H1 (cell line): Measurements from ENCODE around the gene IL19. TPM values are rescaled to one million over a fixed set of nuclear protein-coding genes. Genes with fewer than 3 reads are reported as not detected.

Experiments used
- CTCF ChIA-PET: fragments of 300-600 bp; sonication (Branson Sonifier 250); formaldehyde crosslinking; loops from one replicate; lab custom pipeline; 2021; ENCODE audit not compliant: partially characterized antibody; lab: Charles Lee
- POLR2A ChIA-PET: fragments of 300-600 bp; sonication (Branson Sonifier 250); formaldehyde crosslinking; loops from one replicate; lab custom pipeline; 2021; ENCODE audit warnings: inconsistent platforms; ENCODE audit not compliant: partially characterized antibody; lab: Charles Lee
- DNase-seq, 2 experiments: peaks; one replicate each; pipeline versions ENCODE4 v3.0.0 to v3.0.0-alpha.2; 2010 to 2022; ENCODE audit warnings: low spot score in 2 of 2, low read depth in 1 of 2, mixed read lengths in 1 of 2
- FAIRE-seq: peaks from 2 replicates; lab custom pipeline; 2011; peaks lifted over from hg19 to GRCh38; lab: Jason Lieb, UNC
- H2AFZ ChIP-seq: 2 replicates; pipeline ENCODE4 v1.8.1; 2012; ENCODE audit warnings: low read length, inconsistent platforms
- H2AK5ac ChIP-seq: 2 replicates; pipeline ENCODE4 v1.6.1; 2013; ENCODE audit warnings: low read depth, low read length
- H2BK120ac ChIP-seq: replicated peaks from 2 replicates; pipeline ENCODE3; 2013; ENCODE audit warnings: low read depth, low read length, inconsistent platforms
- H2BK12ac ChIP-seq: 2 replicates; pipeline ENCODE4 v1.6.1; 2013; ENCODE audit warnings: low read depth, low read length
- H2BK15ac ChIP-seq: 2 replicates; pipeline ENCODE4 v1.6.1; 2013; ENCODE audit warnings: low read length
- H2BK20ac ChIP-seq: 2 replicates; pipeline ENCODE4 v1.6.1; 2013; ENCODE audit warnings: low read length
- H2BK5ac ChIP-seq: 2 replicates; pipeline ENCODE4 v1.6.1; 2013; ENCODE audit warnings: low read depth, low read length
- H3K14ac ChIP-seq: 2 replicates; pipeline ENCODE4 v1.6.1; 2013; ENCODE audit warnings: inconsistent platforms; ENCODE audit not compliant: insufficient read length
- H3K18ac ChIP-seq: 2 replicates; pipeline ENCODE4 v1.6.1; 2013; ENCODE audit warnings: low read length; ENCODE audit errors: extremely low read depth
- H3K23ac ChIP-seq: 2 replicates; pipeline ENCODE4 v1.6.1; 2013; ENCODE audit warnings: inconsistent platforms; ENCODE audit not compliant: insufficient read length
- H3K23me2 ChIP-seq: 2 replicates; pipeline ENCODE4 v1.6.1; 2013; ENCODE audit warnings: low read depth, low read length
- H3K27ac ChIP-seq: 2 replicates; pipeline ENCODE4 v1.6.1; 2011; ENCODE audit warnings: low read depth, low read length, inconsistent platforms
- H3K27me3 ChIP-seq, 4 experiments: replicated peaks in 1 of 4; 1 replicate in 1 of 4; 2 replicates in 3 of 4; pipeline versions ENCODE4 v1.6.1 to v1.8.1; 2011 to 2013; ENCODE audit warnings: low read length in 3 of 4, mild to moderate bottlenecking in 3 of 4, inconsistent platforms in 2 of 4, mixed read lengths in 2 of 4, moderate library complexity in 1 of 4; ENCODE audit not compliant: control insufficient read depth in 3 of 4, insufficient read depth in 3 of 4; ENCODE audit errors: extremely low read depth in 1 of 4
- H3K36me3 ChIP-seq, 4 experiments: 2 replicates each; pipeline versions ENCODE4 v1.6.1 to v1.8.1; 2011 to 2013; ENCODE audit warnings: mild to moderate bottlenecking in 4 of 4, low read length in 3 of 4, moderate library complexity in 2 of 4, control low read depth in 1 of 4, inconsistent platforms in 1 of 4; ENCODE audit not compliant: insufficient read depth in 4 of 4, control insufficient read depth in 2 of 4
- H3K4ac ChIP-seq: replicated peaks from 2 replicates; pipeline ENCODE3; 2013; ENCODE audit warnings: low read length, low read depth, mixed read lengths, inconsistent platforms; ENCODE audit not compliant: insufficient read length
- H3K4me1 ChIP-seq, 4 experiments: replicated peaks in 1 of 4; 1 replicate in 1 of 4; 2 replicates in 3 of 4; pipeline versions ENCODE4 v1.6.1 to v1.8.1; 2011 to 2013; ENCODE audit warnings: low read length in 3 of 4, inconsistent platforms in 2 of 4, mixed read lengths in 1 of 4; ENCODE audit not compliant: insufficient read depth in 4 of 4, control insufficient read depth in 3 of 4
- H3K4me2 ChIP-seq, 2 experiments: 2 replicates each; pipeline versions ENCODE4 v1.6.1 to v1.8.1; 2011 to 2013; ENCODE audit warnings: low read depth in 2 of 2, low read length in 2 of 2, control low read depth in 1 of 2, inconsistent platforms in 1 of 2, mild to moderate bottlenecking in 1 of 2; ENCODE audit not compliant: insufficient read depth in 1 of 2
- H3K4me3 ChIP-seq, 4 experiments: fragments of 200-600, 300-600 bp in 1 of 4; sonication (generic), shearing (Covaris generic), sonication (Bioruptor Twin) in 1 of 4; 2 replicates each; pipeline versions ENCODE4 v1.5.1 to v1.8.1; 2011 to 2016; ENCODE audit warnings: low read length in 4 of 4, low read depth in 3 of 4, control low read depth in 2 of 4, inconsistent platforms in 2 of 4, mild to moderate bottlenecking in 2 of 4, mixed read lengths in 1 of 4, moderate library complexity in 1 of 4; ENCODE audit not compliant: insufficient read depth in 2 of 4; ENCODE audit errors: extremely low read depth in 1 of 4
- H3K56ac ChIP-seq: replicated peaks from 2 replicates; pipeline ENCODE3; 2013; ENCODE audit warnings: low read depth, mild to moderate bottlenecking, mixed read lengths, low read length, inconsistent platforms; ENCODE audit not compliant: insufficient read length
- H3K79me1 ChIP-seq: 2 replicates; pipeline ENCODE4 v1.6.1; 2013; ENCODE audit warnings: low read depth, low read length, control low read depth
- H3K79me2 ChIP-seq, 2 experiments: 2 replicates each; pipeline versions ENCODE4 v1.6.1 to v1.8.1; 2012 to 2013; ENCODE audit warnings: low read length in 2 of 2, mild to moderate bottlenecking in 2 of 2, inconsistent platforms in 1 of 2; ENCODE audit not compliant: insufficient read depth in 2 of 2, control insufficient read depth in 1 of 2
- H3K9ac ChIP-seq, 4 experiments: replicated peaks in 1 of 4; 1 replicate in 1 of 4; 2 replicates in 3 of 4; pipeline versions ENCODE4 v1.6.1 to v1.8.1; 2011 to 2013; ENCODE audit warnings: low read depth in 3 of 4, low read length in 3 of 4, control low read depth in 2 of 4, mild to moderate bottlenecking in 2 of 4, moderate library complexity in 2 of 4, inconsistent platforms in 1 of 4; ENCODE audit errors: extremely low read depth in 1 of 4
- H3K9me3 ChIP-seq, 2 experiments: 2 replicates each; pipeline versions ENCODE4 v1.6.1 to v1.8.1; 2012 to 2013; ENCODE audit warnings: mild to moderate bottlenecking in 2 of 2, moderate library complexity in 2 of 2, control low read depth in 1 of 2, inconsistent platforms in 1 of 2, low read depth in 1 of 2, low read length in 1 of 2, mixed read lengths in 1 of 2; ENCODE audit not compliant: insufficient read depth in 2 of 2
- H4K20me1 ChIP-seq, 2 experiments: replicated peaks in 1 of 2; 2 replicates each; pipeline versions ENCODE3 to v1.8.1; 2011 to 2013; ENCODE audit warnings: inconsistent platforms in 2 of 2, low read length in 2 of 2, mild to moderate bottlenecking in 1 of 2; ENCODE audit not compliant: insufficient read depth in 2 of 2, control insufficient read depth in 1 of 2
- H4K5ac ChIP-seq: 2 replicates; pipeline ENCODE4 v1.6.1; 2013; ENCODE audit warnings: low read length, low read depth, mixed read lengths, inconsistent platforms; ENCODE audit not compliant: insufficient read length
- H4K8ac ChIP-seq: 2 replicates; pipeline ENCODE4 v1.8.0; 2013; ENCODE audit warnings: mild to moderate bottlenecking, moderate library complexity, low read length, inconsistent platforms; ENCODE audit not compliant: insufficient read depth; ENCODE audit errors: extremely low read depth
- H4K91ac ChIP-seq: replicated peaks from 2 replicates; pipeline ENCODE3; 2013; ENCODE audit warnings: low read length, mixed read lengths, inconsistent platforms; ENCODE audit not compliant: insufficient read length
- ASH2L ChIP-seq: fragments of 200-600, 300-600 bp; sonication (generic); IDR thresholded peaks from one replicate; pipeline ENCODE4 v1.7.1; 2017; ENCODE audit warnings: low read length
- CREB1 ChIP-seq: IDR thresholded peaks from 2 replicates; pipeline ENCODE4 v1.6.1; 2012; ENCODE audit warnings: inconsistent platforms
- KDM1A ChIP-seq: fragments of 200-600, 300-600 bp; sonication (generic); IDR thresholded peaks from 2 replicates; pipeline ENCODE4 v1.7.1; 2016; ENCODE audit warnings: mild to moderate bottlenecking, low read length, borderline replicate concordance
- KDM4A ChIP-seq: IDR thresholded peaks from one replicate; pipeline ENCODE4 v1.7.1; 2012; ENCODE audit warnings: low read depth, mild to moderate bottlenecking, moderate library complexity, low read length, inconsistent platforms; ENCODE audit not compliant: severe bottlenecking
- RFX5 ChIP-seq: IDR thresholded peaks from 2 replicates; pipeline ENCODE4 v1.6.1; 2011; ENCODE audit warnings: low read depth, low read length, improper control_type of control experiment, borderline replicate concordance
- SIN3A ChIP-seq, 2 experiments: IDR thresholded peaks in 1 of 2; conservative IDR thresholded peaks in 1 of 2; 2 replicates each; pipeline ENCODE4 v1.6.1; 2011 to 2012; ENCODE audit warnings: low read length in 2 of 2, improper control_type of control experiment in 1 of 2, low read depth in 1 of 2, mild to moderate bottlenecking in 1 of 2
- SUZ12 ChIP-seq: fragments of 200-600 bp; sonication (generic); IDR thresholded peaks from 2 replicates; pipeline ENCODE4 v1.6.1; 2012; ENCODE audit warnings: mild to moderate bottlenecking, inconsistent platforms, low read length, moderate library complexity, mixed read lengths
- USF2 ChIP-seq: IDR thresholded peaks from 2 replicates; pipeline ENCODE4 v1.6.1; 2011; ENCODE audit warnings: low read length, improper control_type of control experiment
- YY1 ChIP-seq: IDR thresholded peaks from 2 replicates; pipeline ENCODE4 v1.6.1; 2011; ENCODE audit warnings: low read depth, mild to moderate bottlenecking, low read length
- WGBS, 2 experiments: shearing (Covaris generic) in 1 of 2; methylation state at CpG; one replicate each; pipeline versions ENCODE4 v1.1.6 to v1.1.7; 2013 to 2015; ENCODE audit warnings: low lambda C conversion rate in 2 of 2, mixed read lengths in 2 of 2, inconsistent platforms in 1 of 2, low coverage in 1 of 2, missing lambda C conversion rate in 1 of 2; ENCODE audit not compliant: insufficient replicate concordance in 2 of 2, insufficient coverage in 1 of 2, insufficient read length in 1 of 2; ENCODE audit errors: extremely low coverage in 1 of 2, missing lambda C conversion rate in 1 of 2; 5-methylcytosine and 5-hydroxymethylcytosine counted together
- polyA plus RNA-seq, 7 experiments: library from polyadenylated mRNA; depleted of rRNA in 3 of 7; stranded (reverse) in 5 of 7; unstranded in 2 of 7; fragments of >200 nt in 5 of 7; fragments of 200-250 nt in 2 of 7; gene quantifications; 1 replicate in 5 of 7; 2 replicates in 1 of 7; 4 replicates in 1 of 7; pipeline versions ENCODE4 v1.2.1 to v1.2.3, GENCODE V29; 2011 to 2013; ENCODE audit warnings: missing spikeins in 2 of 7, mixed read lengths in 2 of 7
- total RNA-seq: library from RNA; stranded (reverse); fragmentation: NEBNext Ultra II Directional; extraction: Animal tissue kit (Norgen Biotek cat#: 25700); gene quantifications from 2 replicates; pipeline ENCODE4 v1.2.1, GENCODE V29; 2021

The IL19 gene
- total and polyA plus RNA-seq, 2 of the 8 experiments (the other 6 are each of a cell fraction or from before 2014, with no cell fraction given), result not detected

DNA sequence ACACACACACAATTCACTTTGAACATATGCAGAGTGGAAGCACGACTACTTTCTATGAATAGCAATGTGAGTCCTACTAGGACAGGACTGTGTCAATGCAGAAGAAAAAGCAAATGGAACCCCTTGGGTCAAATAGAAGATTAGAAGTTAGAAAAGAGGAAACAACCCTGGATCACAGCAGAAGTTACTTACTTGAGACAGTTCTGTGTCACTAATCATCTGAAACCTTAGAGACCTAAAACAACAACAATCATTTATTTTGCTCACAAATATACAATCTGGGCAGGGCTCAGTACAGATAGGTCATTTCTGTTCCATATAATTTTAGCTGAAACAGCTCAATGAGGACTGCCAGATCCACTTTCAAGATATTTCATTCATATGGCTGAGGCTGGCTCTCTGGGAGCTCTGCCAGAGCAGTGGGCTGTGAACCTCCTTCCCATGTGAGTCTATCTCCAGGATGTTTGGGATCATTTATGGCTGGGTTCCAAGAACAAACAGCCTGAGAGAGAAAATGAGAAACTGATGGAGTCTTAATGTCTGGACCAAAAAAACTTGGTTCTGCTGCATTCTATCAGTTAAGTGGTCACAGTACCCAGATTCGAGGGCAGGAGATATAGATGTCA is 44.3 kb downstream of the IL19 start:
- Histone ChIP-seq H2BK15ac (no peak overlapping the region), H2AK5ac (no peak overlapping the region), H3K4ac (no peak overlapping the region), H3K9ac (no peak overlapping the region), H3K14ac (no peak overlapping the region), H3K79me1 (no peaks in the 10 kb centered on the region), H3K23ac (no peak overlapping the region), H3K27me3 (no peaks in the 10 kb centered on the region), H2BK12ac (no peak overlapping the region), H4K8ac (no peak overlapping the region), H3K4me2 (no peak overlapping the region), H2BK20ac (no peak overlapping the region), H4K91ac (no peak overlapping the region), H4K20me1 (no peaks in the 10 kb centered on the region), H4K5ac (no peak overlapping the region), H3K4me1 (no peaks in the 10 kb centered on the region), H3K27ac (no peak overlapping the region), H3K23me2 (no peaks in the 10 kb centered on the region), H3K4me3 (no peak overlapping the region), H2AFZ (no peak overlapping the region), H3K36me3 (no peaks in the 10 kb centered on the region), H3K9me3 (peaks cover 0 to 5% of the 10 kb centered on the region in 2 experiments; a peak in 1 of 4 replicates), H3K79me2 (no peaks in the 10 kb centered on the region), H3K18ac (no peak overlapping the region), H2BK5ac (no peak overlapping the region), H3K56ac (no peak overlapping the region), H2BK120ac (no peak overlapping the region)
- WGBS, 2 experiments, result 93% methylated on average over 2 of the region's 2 CpGs; no CpG with 5 or more reads in 1 of the 2 experiments
- TF ChIP-seq CREB1, result no peak
- no peak for TF ChIP-seq USF2
- no peak for TF ChIP-seq ASH2L
- TF ChIP-seq KDM4A, result no peak
- TF ChIP-seq SIN3A (conservative IDR thresholded peaks at IDR 0.05 in 1 of 2, IDR thresholded peaks at IDR 0.05 in 1 of 2; ENCODE audit: low read depth in 1 of 2, low read length in 2 of 2), result no peak
- no peak for TF ChIP-seq YY1
- TF ChIP-seq RFX5, result no peak
- TF ChIP-seq SUZ12, result no peak
- no peak for TF ChIP-seq KDM1A
- no peak for DNase-seq
- FAIRE-seq, result no peak
- ChIA-PET CTCF (interaction anchor here (1.0 to 1.2 kb wide), 3 partner anchors 9 to 98 kb away, joined by 3 read pairs; no protein-coding TSS in a partner anchor), POLR2A (interaction anchor here (0.6 kb wide), 1 partner anchor 1641 kb away, joined by 3 read pairs; no protein-coding TSS in a partner anchor)
